PC-9 (cell line): Measurements from ENCODE around the gene GYPC. TPM values are rescaled to one million over a fixed set of nuclear protein-coding genes. Genes with fewer than 3 reads are reported as not detected.

Source experiments
- BruUV-seq: library from RNA; stranded (reverse); fragments of 400-500 nt; replicated peaks from 2 replicates; lab custom pipeline; 2021; lab: Mats Ljungman, UMichigan
- CTCF ChIA-PET: fragments of 300-600 bp; sonication (Branson Sonifier 250); formaldehyde crosslinking; loops from one replicate; lab custom pipeline; 2022; ENCODE audit warnings: antibody characterized with exemption; lab: Charles Lee
- POLR2A ChIA-PET: fragments of 300-600 bp; sonication (Branson Sonifier 250); formaldehyde crosslinking; loops from one replicate; lab custom pipeline; 2022; ENCODE audit warnings: antibody characterized with exemption; ENCODE audit not compliant: unreplicated experiment; lab: Charles Lee
- DNase-seq, 2 experiments: peaks; one replicate each; pipeline versions ENCODE4 v3.0.0 to v3.0.0-alpha.2; 2015 to 2022; ENCODE audit warnings: mixed read lengths in 1 of 2
- H2AFZ ChIP-seq: fragments of 200-600 bp; sonication (generic); 2 replicates; pipeline ENCODE4 v1.8.1; 2017; ENCODE audit warnings: antibody characterized with exemption
- H3F3A ChIP-seq: fragments of 200-600 bp; sonication (generic); 2 replicates; pipeline ENCODE4 v1.8.1; 2017; ENCODE audit warnings: antibody characterized with exemption, mild to moderate bottlenecking, low read depth; ENCODE audit not compliant: insufficient read depth
- H3K27ac ChIP-seq: fragments of 200-600 bp; sonication (generic); 2 replicates; pipeline ENCODE4 v1.6.1; 2016; ENCODE audit warnings: mixed run types
- H3K27me3 ChIP-seq: fragments of 200-600 bp; sonication (generic); 2 replicates; pipeline ENCODE4 v1.6.1; 2016; ENCODE audit warnings: low read depth, mixed run types; ENCODE audit not compliant: insufficient read depth
- H3K36me3 ChIP-seq: fragments of 200-600 bp; sonication (generic); 2 replicates; pipeline ENCODE4 v1.6.1; 2016; ENCODE audit warnings: low read depth, mixed run types
- H3K4me1 ChIP-seq: fragments of 200-600 bp; sonication (generic); replicated peaks from 2 replicates; pipeline ENCODE4 v1.6.1; 2016; ENCODE audit warnings: mixed run types; ENCODE audit not compliant: insufficient read depth
- H3K4me2 ChIP-seq: fragments of 200-600 bp; sonication (generic); 2 replicates; pipeline ENCODE4 v1.6.1; 2017; ENCODE audit warnings: mixed run types
- H3K4me3 ChIP-seq: fragments of 200-600 bp; sonication (generic); 2 replicates; pipeline ENCODE4 v1.6.1; 2016; ENCODE audit warnings: mixed run types
- H3K79me2 ChIP-seq: fragments of 200-600 bp; sonication (generic); 2 replicates; pipeline ENCODE4 v1.6.1; 2017; ENCODE audit warnings: low read depth, mixed run types
- H3K9me2 ChIP-seq: fragments of 200-600 bp; sonication (generic); 2 replicates; pipeline ENCODE4 v1.8.1; 2017; ENCODE audit warnings: mild to moderate bottlenecking; ENCODE audit not compliant: insufficient read depth
- H3K9me3 ChIP-seq: fragments of 200-600 bp; sonication (generic); 2 replicates; pipeline ENCODE4 v1.8.1; 2016; ENCODE audit warnings: low read depth; ENCODE audit not compliant: insufficient read depth
- H4K20me1 ChIP-seq: fragments of 200-600 bp; sonication (generic); 2 replicates; pipeline ENCODE4 v1.8.1; 2017; ENCODE audit not compliant: insufficient read depth
- CTCF ChIP-seq: fragments of 200-600 bp; sonication (generic); conservative IDR thresholded peaks from 2 replicates; pipeline ENCODE4 v1.6.1; 2017; ENCODE audit warnings: mixed run types, antibody characterized with exemption, mild to moderate bottlenecking, moderate library complexity
- EZH2 ChIP-seq: fragments of 200-600 bp; sonication (generic); IDR thresholded peaks from 2 replicates; pipeline ENCODE4 v1.8.0; 2017; ENCODE audit warnings: antibody characterized with exemption, low read depth
- intact Hi-C: fragments of 100-400 bp; cut with micrococcal nuclease; formaldehyde crosslinking; loops from one replicate; pipeline ENCODE4 v1.10.0; 2022; ENCODE audit not compliant: unreplicated experiment
- total RNA-seq: library from RNA; stranded (reverse); gene quantifications from 2 replicates; pipeline ENCODE4 v1.2.3, GENCODE V29; 2021

Gene GYPC
- total RNA-seq, 1 experiment from 2014 or later, result not detected

GRCh38 chr2:126649101-126649500, 6.9 kb upstream of the GYPC start:
- Histone ChIP-seq H3K4me1 (no peaks in the 10 kb centered on the region), H3K9me2 (no peaks in the 10 kb centered on the region), H4K20me1 (0 out of 2 replicates have a peak, but pooled peaks cover 4% of the 10 kb centered on the region), H3K27me3 (peaks cover 12% of the 10 kb centered on the region), H3K4me3 (no peak overlapping the region), H3K79me2 (no peaks in the 10 kb centered on the region), H3K9me3 (no peaks in the 10 kb centered on the region), H3K4me2 (no peak overlapping the region), H3K36me3 (no peaks in the 10 kb centered on the region), H3F3A (no peaks in the 10 kb centered on the region), H3K27ac (no peak overlapping the region), H2AFZ (no peak overlapping the region)
- TF ChIP-seq CTCF (no peak), EZH2 (no peak)
- DNase-seq, result no peak
- BruUV-seq, result no TSS peak
- intact Hi-C loops, result no loop called here
- ChIA-PET POLR2A (interaction anchor here (0.6 kb wide), 1 partner anchor 132 kb away, joined by 4 read pairs; no protein-coding TSS in a partner anchor), CTCF (no interaction called here)

- H3K4me3 ChIP-seq, result no peak overlapping the region
- POLR2A ChIA-PET, result no interaction called here
- no peaks in the 10 kb centered on the region for H3K79me2 ChIP-seq
- H3F3A ChIP-seq, result no peaks in the 10 kb centered on the region
- intact Hi-C loops, result no loop called here
- H3K4me1 ChIP-seq, result no peaks in the 10 kb centered on the region
- no peak overlapping the region for H3K4me2 ChIP-seq
- no peak overlapping the region for H3K27ac ChIP-seq
- peaks cover 29% of the 10 kb centered on the region for H3K27me3 ChIP-seq
- no peaks in the 10 kb centered on the region for H3K9me2 ChIP-seq
- H3K9me3 ChIP-seq, result no peaks in the 10 kb centered on the region
- H4K20me1 ChIP-seq, result 0 out of 2 replicates have a peak, but pooled peaks cover 4% of the 10 kb centered on the region
- BruUV-seq, result no TSS peak
- TF ChIP-seq CTCF, result no peak
- no peak for TF ChIP-seq EZH2
- CTCF ChIA-PET, result no interaction called here
- no peak for DNase-seq
- H3K36me3 ChIP-seq, result no peaks in the 10 kb centered on the region
- H2AFZ ChIP-seq, result no peak overlapping the region
Observed at GRCh38 chr2:126650994-126651393, 5.0 kb upstream of the GYPC start.

- no peak overlapping the region for H3K4me3 ChIP-seq
- no TSS peak for BruUV-seq
- H3K9me2 ChIP-seq, result no peaks in the 10 kb centered on the region
- no peaks in the 10 kb centered on the region for H3K9me3 ChIP-seq
- intact Hi-C loops, result no loop called here
- H3K27ac ChIP-seq, result no peak overlapping the region
- ChIA-PET POLR2A (no interaction called here), CTCF (no interaction called here)
- H3K4me2 ChIP-seq, result no peak overlapping the region
- H3K36me3 ChIP-seq, result no peaks in the 10 kb centered on the region
- H4K20me1 ChIP-seq, result 0 out of 2 replicates have a peak, but pooled peaks cover 4% of the 10 kb centered on the region
- TF ChIP-seq CTCF (no peak), EZH2 (no peak)
- no peaks in the 10 kb centered on the region for H3K4me1 ChIP-seq
- H3F3A ChIP-seq, result no peaks in the 10 kb centered on the region
- H3K27me3 ChIP-seq, result peaks cover 40% of the 10 kb centered on the region
- DNase-seq, result no peak
- H2AFZ ChIP-seq, result no peak overlapping the region
- no peaks in the 10 kb centered on the region for H3K79me2 ChIP-seq
Observed at GRCh38 chr2:126652323-126652891, 3.6 kb upstream of the GYPC start.
